ENCODE measurements around the gene FTO. TPM values are rescaled to one million over a fixed set of nuclear protein-coding genes. Genes with fewer than 3 reads are reported as not detected.

FTO gene
- total RNA-seq, 1 experiment from 2014 or later, result 57.4 TPM

DNA sequence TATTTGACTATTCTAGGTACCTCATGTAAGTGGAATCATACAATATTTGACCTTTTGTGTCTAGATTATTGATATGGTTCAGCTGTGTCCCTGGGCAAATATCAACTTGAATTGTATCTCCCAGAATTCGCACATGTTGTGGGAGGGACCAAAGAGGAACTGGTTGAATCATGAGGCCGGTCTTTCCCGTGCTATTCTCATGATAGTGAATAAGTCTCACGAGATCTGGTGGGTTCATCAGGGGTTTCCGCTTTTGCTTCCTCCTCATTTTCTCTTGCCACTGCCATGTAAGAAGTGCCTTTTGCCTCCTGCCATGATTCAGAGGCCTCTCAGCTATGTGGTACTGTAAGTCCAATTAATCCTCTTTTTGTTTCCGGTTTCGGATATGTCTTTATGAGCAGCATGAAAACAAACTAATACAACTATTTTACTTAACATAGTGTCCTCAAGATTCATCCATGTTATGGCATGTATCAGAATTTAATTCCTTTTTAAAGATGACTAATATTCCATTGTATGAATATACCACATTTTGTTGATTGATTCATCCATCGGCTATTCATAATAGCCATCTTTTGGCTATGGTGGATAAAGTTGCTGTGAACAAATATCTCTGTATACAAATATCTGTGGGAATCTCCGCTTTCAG lies 129.1 kb downstream of the FTO start:
- Mint-ChIP-seq H3K4me3 (no peak overlapping the region), H3K4me1 (0 out of 2 replicates have a peak, but pooled peaks cover 5% of the 10 kb centered on the region), H3K27me3 (ENCODE audit: low read depth) (no peaks in the 10 kb centered on the region), H3K36me3 (no peaks in the 10 kb centered on the region), H3K9me3 (no peaks in the 10 kb centered on the region), H3K27ac (no peak overlapping the region)
- TF ChIP-seq, protein P1, sequence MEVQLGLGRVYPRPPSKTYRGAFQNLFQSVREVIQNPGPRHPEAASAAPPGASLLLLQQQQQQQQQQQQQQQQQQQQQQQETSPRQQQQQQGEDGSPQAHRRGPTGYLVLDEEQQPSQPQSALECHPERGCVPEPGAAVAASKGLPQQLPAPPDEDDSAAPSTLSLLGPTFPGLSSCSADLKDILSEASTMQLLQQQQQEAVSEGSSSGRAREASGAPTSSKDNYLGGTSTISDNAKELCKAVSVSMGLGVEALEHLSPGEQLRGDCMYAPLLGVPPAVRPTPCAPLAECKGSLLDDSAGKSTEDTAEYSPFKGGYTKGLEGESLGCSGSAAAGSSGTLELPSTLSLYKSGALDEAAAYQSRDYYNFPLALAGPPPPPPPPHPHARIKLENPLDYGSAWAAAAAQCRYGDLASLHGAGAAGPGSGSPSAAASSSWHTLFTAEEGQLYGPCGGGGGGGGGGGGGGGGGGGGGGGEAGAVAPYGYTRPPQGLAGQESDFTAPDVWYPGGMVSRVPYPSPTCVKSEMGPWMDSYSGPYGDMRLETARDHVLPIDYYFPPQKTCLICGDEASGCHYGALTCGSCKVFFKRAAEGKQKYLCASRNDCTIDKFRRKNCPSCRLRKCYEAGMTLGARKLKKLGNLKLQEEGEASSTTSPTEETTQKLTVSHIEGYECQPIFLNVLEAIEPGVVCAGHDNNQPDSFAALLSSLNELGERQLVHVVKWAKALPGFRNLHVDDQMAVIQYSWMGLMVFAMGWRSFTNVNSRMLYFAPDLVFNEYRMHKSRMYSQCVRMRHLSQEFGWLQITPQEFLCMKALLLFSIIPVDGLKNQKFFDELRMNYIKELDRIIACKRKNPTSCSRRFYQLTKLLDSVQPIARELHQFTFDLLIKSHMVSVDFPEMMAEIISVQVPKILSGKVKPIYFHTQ (CRISPR knock-in tag; IDR thresholded peaks at IDR 0.05), result no peak
- POLR2A ChIA-PET, result no interaction called here
- no peak for DNase-seq (ENCODE audit: low spot score)
- no peak for ATAC-seq
- CTCF ChIA-PET, result no interaction called here

DNA sequence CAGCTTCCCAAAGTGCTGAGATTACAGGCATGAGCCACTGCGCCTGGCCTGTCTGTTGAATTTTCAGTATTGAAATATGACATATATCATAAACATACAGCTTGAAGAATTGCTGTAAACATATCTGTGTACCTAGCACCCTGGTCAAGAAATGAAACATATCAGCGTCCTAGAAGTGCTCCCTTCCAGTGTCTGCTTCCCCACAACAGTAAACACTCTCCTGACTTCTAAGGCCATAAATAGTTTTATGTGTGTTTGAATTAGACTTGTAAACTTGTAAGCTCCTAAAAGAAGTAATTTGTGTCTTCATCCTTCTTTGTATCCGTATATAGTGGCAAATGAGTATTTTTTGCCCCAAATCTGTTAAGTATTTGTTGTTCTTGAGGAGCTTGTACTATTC lies 132.2 kb downstream of the FTO start:
- Mint-ChIP-seq H3K27ac (no peak overlapping the region), H3K36me3 (no peaks in the 10 kb centered on the region), H3K4me1 (peaks cover 9% of the 10 kb centered on the region; the same call in 1 of the 2 replicates), H3K4me3 (no peak overlapping the region), H3K27me3 (ENCODE audit: low read depth) (no peaks in the 10 kb centered on the region), H3K9me3 (no peaks in the 10 kb centered on the region)
- POLR2A ChIA-PET, result no interaction called here
- ATAC-seq (no peak), DNase-seq (ENCODE audit: low spot score) (no peak)
- no peak for TF ChIP-seq ZNF263 (CRISPR knock-in tag; IDR thresholded peaks at IDR 0.05; ENCODE audit: low read depth)
- TF ChIP-seq, protein P2, sequence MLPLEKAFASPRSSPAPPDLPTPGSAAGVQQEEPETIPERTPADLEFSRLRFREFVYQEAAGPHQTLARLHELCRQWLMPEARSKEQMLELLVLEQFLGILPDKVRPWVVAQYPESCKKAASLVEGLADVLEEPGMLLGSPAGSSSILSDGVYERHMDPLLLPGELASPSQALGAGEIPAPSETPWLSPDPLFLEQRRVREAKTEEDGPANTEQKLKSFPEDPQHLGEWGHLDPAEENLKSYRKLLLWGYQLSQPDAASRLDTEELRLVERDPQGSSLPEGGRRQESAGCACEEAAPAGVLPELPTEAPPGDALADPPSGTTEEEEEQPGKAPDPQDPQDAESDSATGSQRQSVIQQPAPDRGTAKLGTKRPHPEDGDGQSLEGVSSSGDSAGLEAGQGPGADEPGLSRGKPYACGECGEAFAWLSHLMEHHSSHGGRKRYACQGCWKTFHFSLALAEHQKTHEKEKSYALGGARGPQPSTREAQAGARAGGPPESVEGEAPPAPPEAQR (CRISPR knock-in tag; IDR thresholded peaks at IDR 0.05), result no peak
- TF ChIP-seq OVOL2 (CRISPR knock-in tag; IDR thresholded peaks at IDR 0.05; ENCODE audit: borderline replicate concordance), result no peak
- TF ChIP-seq NR2C2 (CRISPR knock-in tag; IDR thresholded peaks at IDR 0.05), result no peak
- no peak for TF ChIP-seq GABPB1 (CRISPR knock-in tag; IDR thresholded peaks at IDR 0.05)
- CTCF ChIA-PET, result no interaction called here

DNA sequence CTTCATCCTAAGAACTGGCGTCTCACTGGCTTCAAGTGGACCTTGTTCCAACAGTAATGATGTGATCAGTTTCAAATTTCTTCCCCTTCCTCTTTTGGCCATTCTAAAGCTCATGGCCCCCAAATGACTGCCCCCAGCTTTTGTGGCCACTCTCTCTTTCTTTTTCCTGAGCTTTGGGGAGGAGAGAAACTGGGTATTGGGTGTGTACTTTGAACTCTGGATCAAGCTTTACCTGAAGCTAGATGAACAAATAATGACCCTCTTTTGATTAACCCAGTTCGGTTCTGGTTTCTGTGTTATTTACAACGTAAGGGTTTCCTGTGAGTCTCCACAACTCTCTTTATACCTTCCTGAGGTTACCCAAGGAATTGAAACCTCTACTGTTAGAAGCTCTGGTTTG lies 132.7 kb downstream of the FTO start:
- H3K27me3 Mint-ChIP-seq (ENCODE audit: low read depth), result no peaks in the 10 kb centered on the region
- no peak overlapping the region for H3K4me3 Mint-ChIP-seq
- ChIA-PET CTCF (no interaction called here), POLR2A (no interaction called here)
- DNase-seq (ENCODE audit: low spot score) (no peak), ATAC-seq (no peak)
- TF ChIP-seq GRHL2 (CRISPR knock-in tag; IDR thresholded peaks at IDR 0.05; ENCODE audit: insufficient replicate concordance, severe bottlenecking), result no peak
- TF ChIP-seq, protein P3, sequence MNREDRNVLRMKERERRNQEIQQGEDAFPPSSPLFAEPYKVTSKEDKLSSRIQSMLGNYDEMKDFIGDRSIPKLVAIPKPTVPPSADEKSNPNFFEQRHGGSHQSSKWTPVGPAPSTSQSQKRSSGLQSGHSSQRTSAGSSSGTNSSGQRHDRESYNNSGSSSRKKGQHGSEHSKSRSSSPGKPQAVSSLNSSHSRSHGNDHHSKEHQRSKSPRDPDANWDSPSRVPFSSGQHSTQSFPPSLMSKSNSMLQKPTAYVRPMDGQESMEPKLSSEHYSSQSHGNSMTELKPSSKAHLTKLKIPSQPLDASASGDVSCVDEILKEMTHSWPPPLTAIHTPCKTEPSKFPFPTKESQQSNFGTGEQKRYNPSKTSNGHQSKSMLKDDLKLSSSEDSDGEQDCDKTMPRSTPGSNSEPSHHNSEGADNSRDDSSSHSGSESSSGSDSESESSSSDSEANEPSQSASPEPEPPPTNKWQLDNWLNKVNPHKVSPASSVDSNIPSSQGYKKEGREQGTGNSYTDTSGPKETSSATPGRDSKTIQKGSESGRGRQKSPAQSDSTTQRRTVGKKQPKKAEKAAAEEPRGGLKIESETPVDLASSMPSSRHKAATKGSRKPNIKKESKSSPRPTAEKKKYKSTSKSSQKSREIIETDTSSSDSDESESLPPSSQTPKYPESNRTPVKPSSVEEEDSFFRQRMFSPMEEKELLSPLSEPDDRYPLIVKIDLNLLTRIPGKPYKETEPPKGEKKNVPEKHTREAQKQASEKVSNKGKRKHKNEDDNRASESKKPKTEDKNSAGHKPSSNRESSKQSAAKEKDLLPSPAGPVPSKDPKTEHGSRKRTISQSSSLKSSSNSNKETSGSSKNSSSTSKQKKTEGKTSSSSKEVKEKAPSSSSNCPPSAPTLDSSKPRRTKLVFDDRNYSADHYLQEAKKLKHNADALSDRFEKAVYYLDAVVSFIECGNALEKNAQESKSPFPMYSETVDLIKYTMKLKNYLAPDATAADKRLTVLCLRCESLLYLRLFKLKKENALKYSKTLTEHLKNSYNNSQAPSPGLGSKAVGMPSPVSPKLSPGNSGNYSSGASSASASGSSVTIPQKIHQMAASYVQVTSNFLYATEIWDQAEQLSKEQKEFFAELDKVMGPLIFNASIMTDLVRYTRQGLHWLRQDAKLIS (CRISPR knock-in tag; IDR thresholded peaks at IDR 0.05; ENCODE audit: borderline replicate concordance), result no peak
- TF ChIP-seq, protein P4, sequence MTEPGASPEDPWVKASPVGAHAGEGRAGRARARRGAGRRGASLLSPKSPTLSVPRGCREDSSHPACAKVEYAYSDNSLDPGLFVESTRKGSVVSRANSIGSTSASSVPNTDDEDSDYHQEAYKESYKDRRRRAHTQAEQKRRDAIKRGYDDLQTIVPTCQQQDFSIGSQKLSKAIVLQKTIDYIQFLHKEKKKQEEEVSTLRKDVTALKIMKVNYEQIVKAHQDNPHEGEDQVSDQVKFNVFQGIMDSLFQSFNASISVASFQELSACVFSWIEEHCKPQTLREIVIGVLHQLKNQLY (CRISPR knock-in tag; IDR thresholded peaks at IDR 0.05), result no peak
- no peak for TF ChIP-seq ATF1 (CRISPR knock-in tag; IDR thresholded peaks at IDR 0.05)
- TF ChIP-seq, protein P5, sequence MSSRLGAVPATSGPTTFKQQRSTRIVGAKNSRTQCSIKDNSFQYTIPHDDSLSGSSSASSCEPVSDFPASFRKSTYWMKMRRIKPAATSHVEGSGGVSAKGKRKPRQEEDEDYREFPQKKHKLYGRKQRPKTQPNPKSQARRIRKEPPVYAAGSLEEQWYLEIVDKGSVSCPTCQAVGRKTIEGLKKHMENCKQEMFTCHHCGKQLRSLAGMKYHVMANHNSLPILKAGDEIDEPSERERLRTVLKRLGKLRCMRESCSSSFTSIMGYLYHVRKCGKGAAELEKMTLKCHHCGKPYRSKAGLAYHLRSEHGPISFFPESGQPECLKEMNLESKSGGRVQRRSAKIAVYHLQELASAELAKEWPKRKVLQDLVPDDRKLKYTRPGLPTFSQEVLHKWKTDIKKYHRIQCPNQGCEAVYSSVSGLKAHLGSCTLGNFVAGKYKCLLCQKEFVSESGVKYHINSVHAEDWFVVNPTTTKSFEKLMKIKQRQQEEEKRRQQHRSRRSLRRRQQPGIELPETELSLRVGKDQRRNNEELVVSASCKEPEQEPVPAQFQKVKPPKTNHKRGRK (CRISPR knock-in tag; IDR thresholded peaks at IDR 0.05; ENCODE audit: borderline replicate concordance), result no peak
- TF ChIP-seq, protein P6, sequence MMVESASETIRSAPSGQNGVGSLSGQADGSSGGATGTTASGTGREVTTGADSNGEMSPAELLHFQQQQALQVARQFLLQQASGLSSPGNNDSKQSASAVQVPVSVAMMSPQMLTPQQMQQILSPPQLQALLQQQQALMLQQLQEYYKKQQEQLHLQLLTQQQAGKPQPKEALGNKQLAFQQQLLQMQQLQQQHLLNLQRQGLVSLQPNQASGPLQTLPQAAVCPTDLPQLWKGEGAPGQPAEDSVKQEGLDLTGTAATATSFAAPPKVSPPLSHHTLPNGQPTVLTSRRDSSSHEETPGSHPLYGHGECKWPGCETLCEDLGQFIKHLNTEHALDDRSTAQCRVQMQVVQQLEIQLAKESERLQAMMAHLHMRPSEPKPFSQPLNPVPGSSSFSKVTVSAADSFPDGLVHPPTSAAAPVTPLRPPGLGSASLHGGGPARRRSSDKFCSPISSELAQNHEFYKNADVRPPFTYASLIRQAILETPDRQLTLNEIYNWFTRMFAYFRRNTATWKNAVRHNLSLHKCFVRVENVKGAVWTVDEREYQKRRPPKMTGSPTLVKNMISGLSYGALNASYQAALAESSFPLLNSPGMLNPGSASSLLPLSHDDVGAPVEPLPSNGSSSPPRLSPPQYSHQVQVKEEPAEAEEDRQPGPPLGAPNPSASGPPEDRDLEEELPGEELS (CRISPR knock-in tag; IDR thresholded peaks at IDR 0.05), result no peak
- TF ChIP-seq, protein P7, sequence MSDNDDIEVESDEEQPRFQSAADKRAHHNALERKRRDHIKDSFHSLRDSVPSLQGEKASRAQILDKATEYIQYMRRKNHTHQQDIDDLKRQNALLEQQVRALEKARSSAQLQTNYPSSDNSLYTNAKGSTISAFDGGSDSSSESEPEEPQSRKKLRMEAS (CRISPR knock-in tag; IDR thresholded peaks at IDR 0.05), result no peak
- no peaks in the 10 kb centered on the region for H3K9me3 Mint-ChIP-seq
- H3K27ac Mint-ChIP-seq, result no peak overlapping the region
- no peaks in the 10 kb centered on the region for H3K36me3 Mint-ChIP-seq
- H3K4me1 Mint-ChIP-seq, result peaks cover 6% of the 10 kb centered on the region; the same call in 1 of the 2 replicates
